Stimulated activated CD4-positive, alpha-beta T cell treated with anti-CD3 and anti-CD28 coated beads, Interleukin-15, amount 100 ng/mL, for 48 hours (primary cell): ENCODE results near the gene TMTC2.

Experiments used
- DNase-seq, 2 donors: peaks; one replicate each; pipeline ENCODE4 v3.0.0-alpha.2; 2020; ENCODE audit warnings: low read depth in 2 of 2

Gene TMTC2

DNA sequence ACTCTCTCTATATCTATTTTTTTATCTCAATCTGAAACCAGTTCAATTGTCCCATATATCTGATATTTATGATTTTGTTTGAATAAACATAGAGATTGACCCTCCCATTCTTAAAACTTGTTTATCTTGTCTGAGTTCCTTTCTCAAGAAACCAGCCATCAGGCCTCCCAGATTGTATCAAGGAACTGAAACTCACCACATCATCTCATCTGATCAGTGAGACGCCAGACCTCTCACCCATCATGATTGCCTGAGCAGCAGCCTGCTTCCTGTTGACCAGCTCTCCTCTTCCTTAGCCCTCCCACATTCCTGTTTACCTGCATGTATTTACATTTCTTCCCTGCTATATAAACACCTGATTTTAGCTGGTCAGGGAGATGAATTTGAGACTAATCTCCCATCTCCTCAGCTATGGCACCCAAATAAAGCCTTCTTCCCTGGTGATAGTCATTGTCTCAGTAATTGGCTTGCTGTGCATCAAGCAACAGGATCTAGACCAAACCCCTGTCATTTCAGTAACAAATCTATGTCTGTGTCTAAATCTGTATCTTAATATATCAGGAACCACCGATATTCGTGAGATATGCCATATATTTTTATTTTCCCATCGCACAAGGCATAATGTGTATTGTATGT is 323.6 kb downstream of the TMTC2 start:
- no peak for DNase-seq

DNA sequence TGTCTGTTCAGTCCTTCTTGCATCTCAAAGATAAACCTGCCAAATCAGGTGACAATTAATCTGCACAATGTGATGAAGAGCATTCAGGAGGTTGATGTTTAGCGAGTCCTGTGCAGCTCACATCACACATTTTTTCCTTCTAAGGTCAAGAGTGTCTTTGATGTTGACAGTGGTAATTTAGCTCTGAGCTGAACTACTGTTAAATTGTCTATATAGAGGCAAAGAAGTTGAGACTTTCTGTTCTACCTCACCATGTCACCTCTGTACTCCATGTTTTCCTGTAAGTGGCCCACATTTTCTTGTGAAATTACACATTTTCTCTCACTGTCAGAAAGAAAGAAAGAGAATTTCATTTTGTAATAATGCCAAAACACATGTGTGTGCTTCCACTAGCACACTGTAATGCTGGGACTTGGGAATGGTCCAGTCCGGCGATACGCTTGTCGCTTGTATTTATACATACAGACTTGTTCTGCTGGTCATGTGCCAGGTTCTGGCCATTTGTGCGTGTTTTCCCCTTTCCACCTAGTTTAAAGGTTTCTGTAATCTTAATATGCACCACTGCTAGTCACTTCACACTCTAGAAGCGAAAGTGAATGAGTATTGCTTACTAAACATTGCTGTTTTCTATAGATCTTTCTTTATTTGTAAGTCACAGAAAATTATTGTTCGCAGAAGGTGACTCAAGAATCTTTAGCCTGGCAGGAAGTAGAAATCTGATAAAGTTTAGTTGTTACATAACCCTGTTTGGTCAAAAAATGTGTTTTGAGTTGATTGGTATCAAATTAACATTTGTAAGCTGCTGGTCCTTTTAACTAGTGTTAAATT is 328.9 kb downstream of the TMTC2 start:
- no peak for DNase-seq

DNA sequence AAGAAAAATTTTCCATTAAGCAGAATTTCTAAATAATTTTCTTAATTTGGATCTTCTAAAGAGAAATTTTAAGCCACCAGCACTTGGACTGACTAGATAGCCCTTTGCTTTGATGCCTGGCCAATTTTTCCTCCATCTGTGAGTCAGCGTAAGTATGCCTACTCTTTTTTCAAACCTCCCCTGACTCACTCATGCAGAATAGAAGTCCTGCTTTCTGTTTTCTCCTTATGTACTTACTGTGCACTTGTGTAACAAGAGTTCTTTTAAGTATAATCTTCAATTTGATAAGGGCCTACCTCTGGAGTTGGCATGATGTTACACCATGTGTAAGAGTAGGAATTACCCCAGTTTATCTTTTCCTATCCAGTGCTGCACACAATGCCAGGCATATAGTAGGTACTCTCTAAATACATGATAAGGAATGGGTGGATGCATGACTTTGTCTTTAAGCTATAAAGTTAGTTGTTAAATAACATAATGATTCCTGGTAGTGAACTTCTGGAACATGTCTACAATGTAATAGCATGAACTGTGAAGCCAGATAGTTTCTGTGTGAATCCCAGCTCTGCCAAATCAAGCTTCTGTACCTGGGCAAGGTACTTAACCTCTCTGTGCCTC is 329.6 kb downstream of the TMTC2 start:
- no peak for DNase-seq

DNA sequence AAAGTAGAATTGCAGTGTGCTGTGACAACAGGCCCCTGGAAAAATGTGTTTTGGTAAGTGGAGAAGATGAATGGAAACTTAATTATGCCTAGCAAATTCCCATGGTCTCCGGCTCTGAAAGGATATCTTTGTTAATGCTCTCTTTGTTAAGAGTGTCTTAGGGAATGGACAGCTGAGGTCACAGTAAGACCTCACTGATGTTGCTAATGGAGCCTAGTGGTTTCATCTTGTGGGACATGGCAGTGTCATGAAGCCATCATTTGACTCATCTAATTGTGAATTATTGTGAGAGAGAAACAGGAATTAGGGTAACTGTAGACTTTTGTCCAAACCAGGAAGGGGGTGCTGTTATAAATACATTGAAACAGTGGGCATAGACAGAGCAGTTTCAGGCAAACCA is 330.3 kb downstream of the TMTC2 start:
- no peak for DNase-seq

DNA sequence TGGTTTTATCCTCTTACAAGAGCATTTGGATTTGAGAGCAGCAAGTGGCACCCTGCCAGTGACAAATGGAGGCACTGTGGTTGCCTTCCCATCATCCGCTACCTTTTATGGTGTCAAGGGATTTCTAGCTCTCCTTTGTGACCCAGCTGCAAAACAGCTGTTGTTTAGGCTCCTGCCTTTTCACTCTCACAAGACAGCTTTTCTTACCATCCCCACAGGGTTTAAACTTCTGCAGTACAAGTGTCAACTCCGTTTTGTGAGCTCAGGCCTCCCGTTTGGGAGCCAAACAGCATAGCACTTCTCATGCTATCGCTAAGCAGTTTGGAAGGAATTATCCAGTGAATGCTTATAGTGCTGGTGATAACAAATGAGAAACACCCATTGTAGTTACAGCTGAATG is 331.4 kb downstream of the TMTC2 start:
- no peak for DNase-seq

DNA sequence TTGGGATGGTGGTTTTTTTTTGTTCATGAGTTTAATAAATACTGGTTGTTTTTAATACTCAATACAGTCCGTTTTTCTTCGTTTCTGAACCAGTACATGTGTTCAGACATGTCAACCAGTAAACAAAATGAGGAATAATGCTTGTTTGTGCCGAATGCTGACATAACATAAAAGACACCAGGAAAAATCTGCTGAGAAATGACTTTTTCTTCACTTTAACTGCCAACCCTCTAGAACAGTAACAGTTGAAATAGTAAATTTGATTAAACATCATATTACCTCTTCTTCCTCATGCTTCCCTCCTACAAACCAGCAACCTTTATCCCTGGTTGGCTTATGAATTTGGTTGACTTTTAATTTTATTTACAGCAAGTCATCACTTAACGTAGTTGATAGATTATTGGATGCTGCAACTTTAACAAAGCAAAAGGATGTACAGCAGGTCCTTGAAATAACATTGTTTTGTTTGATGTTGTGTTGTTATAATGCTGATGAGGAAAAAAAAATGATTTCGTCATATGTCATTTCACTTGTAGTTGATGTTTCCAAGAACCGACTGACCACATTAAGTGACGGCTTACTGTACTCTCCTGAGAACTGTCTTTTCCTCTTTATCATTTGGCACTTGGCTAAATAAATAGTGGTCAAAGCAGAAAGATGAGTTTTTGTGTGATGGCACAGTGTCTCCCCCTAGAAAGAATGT is 340.5 kb downstream of the TMTC2 start:
- DNase-seq, result no peak

DNA sequence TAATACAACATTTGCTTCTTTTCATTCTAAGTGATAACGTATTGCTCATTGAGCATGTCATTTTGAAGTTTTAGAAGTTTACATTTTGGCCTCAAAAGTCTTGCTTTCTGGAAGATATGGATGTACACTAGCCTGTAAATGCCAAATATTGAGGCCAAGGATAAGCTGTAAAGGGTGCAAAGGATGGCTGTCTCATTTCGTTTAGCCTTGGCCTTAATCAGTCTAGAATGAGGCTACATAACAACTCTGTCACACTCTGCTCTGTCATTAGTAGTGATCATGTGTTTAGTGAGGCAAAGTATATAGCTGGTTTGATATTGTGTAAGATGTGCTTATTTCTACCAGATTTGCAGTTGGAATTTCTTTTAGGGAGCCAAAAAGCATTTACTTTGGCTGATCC is 344.5 kb downstream of the TMTC2 start:
- DNase-seq, result no peak

DNA sequence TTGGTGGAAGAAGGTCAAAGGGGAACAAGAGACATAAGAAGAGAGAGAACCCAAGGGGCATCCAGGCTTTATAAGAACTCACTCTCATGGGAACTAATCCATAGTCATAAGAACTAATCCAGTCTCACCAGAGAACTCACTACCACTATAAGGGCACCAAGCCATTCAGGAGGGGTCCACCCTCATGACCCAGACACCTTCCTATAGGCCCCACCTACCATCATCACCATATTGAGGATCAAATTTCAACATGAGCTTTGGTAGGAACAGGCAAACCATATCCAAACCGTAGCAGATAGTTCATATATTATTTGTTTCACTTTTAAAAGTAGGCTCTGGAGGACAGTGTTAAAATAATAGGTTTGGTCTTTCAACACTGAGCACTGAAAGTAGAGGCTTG is 350.1 kb downstream of the TMTC2 start:
- no peak for DNase-seq

DNA sequence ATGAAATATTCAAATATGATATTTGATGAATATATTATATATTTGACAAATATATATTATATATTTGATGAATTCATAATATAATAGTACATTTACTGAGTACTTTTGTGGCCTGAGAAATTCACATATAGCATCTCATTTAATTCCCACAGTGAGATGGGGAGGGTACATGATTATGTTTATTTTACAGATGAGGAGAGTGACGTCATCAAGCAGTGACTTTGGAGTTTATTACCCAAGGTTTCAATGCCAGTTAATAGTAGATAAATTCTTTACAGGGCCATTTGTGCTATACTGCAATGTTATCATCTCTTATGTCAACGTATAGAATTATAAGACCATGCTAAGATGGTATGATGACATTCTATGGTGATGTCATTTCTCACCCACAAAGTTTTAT is 352.7 kb downstream of the TMTC2 start:
- no peak for DNase-seq

DNA sequence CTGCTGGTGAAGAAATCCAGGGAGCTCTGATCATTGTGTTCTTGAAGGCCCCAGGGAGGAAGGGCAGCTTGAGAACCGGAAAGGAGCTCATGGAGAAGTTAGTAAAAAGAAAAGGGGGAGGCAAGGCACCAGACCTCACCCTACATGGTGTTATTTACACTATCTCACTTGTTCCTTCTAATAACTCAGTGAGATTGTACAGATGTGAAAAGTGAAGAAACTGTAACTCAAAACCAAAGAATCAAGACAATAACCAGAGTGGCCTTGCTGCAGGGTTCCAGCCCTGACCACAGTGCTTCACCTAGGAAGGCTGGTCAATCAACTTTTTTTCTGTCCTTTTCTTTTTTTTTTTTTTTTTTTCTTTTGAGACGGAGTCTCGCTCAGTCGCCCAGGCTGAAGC is 353.6 kb downstream of the TMTC2 start:
- no peak for DNase-seq

DNA sequence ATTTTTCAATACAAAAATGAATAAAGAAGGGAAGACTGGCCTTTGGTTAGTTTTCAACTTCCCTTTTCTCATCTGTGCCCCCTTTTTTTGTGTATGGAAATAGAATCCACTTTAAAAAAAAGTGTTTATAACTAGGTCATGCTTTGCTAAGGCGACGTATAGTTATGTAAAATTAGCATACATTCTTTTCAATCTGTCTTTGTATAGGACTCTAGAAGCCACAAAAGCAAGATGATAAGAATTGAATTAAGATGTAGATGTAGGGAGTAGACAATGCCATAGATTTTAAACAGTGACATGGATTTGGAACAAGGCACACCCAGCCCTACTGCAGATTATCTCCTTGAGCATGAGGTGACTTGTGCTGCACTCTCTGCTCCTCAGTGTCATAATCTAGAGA is 354.3 kb downstream of the TMTC2 start:
- DNase-seq, result no peak

DNA sequence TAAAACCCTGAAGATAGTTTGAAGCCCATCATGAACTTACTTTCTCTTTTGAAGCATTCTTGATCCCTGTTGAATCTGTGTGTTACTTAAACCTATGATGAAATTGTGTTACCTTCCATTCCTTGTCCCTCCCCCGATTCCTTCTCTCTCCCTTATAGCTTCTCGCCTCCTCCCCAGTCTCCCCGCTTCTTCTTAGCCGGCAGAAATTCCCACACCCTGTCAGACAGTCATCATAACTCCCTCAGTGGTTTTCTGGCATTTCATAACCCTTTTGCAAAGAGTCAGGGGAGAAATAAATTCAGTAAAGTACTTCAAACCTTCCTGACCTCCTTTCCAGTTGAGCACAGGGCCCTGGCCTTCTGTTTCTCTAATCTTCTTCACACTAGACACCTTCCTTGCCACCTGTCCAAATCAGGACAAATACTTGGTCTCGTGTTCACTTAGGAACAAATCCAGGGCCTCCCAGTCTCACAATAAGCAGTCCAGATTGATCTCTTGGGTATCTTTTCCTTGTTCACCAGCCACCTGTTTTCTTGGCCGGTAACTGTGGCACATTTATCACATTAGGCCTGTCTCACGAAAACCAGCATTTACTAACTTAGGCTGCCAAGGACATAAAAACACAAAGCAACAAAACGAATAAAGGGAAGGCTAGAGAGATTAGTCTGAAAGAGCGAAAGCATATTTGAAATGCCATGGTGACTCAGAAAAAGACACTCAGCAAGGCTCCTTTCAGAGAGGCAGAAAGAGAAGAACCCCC is 355.9 kb downstream of the TMTC2 start:
- DNase-seq, result no peak

DNA sequence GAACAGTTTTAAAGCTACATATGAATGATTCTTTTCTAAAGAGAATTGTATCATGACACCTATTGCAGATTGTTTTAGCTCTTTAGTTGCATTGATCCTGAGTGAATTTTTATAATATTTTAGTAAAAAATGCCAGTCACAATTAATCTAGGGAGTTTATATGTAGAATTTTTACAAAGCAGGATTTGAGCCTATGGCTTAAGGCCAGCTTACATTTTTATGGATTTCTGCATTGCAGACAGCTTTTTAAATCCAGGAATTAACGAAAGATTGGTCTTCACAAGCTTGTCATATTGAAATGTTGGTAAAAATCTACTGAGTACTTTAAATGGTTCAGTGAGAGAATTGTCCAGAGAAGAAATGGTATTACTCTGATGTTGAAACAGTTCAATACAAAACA is 358.0 kb downstream of the TMTC2 start:
- DNase-seq, result no peak

DNA sequence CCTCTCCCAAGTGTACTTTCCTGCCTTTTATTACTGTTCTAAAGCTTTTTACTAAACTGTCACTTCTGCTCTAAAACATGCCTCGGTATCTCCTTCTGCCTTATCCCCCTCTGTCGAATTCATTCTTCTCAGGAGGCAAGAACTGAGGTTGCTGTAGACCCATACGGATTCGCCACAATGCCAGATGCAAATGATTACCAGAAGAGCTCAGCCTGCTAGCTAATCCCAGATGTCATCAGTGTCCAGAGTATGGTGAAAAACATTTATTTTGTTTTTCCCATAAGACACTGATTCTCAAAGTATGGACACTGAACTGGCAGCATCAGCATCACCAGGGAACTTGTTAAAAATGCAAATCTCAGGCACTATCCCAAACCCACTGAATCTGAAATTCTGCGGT is 359.3 kb downstream of the TMTC2 start:
- DNase-seq, result no peak

DNA sequence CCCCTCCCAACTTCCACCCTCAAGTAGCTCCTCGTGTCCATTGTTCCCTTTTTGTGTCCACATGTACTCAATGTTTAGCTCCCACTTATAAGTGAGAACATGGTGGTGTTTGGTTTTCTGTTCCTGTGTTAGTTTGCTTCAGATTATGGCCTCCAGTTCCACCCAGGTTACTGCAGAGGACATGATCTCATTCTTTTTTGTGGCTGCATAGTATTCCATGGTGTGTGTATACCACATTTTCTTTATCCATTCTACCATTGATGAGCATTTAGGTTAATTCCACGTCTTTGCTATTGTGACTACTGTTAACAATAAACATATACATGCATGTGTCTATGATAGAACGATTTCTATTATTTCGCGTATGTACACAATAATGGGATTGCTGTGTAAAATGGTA is 362.6 kb downstream of the TMTC2 start:
- no peak for DNase-seq

DNA sequence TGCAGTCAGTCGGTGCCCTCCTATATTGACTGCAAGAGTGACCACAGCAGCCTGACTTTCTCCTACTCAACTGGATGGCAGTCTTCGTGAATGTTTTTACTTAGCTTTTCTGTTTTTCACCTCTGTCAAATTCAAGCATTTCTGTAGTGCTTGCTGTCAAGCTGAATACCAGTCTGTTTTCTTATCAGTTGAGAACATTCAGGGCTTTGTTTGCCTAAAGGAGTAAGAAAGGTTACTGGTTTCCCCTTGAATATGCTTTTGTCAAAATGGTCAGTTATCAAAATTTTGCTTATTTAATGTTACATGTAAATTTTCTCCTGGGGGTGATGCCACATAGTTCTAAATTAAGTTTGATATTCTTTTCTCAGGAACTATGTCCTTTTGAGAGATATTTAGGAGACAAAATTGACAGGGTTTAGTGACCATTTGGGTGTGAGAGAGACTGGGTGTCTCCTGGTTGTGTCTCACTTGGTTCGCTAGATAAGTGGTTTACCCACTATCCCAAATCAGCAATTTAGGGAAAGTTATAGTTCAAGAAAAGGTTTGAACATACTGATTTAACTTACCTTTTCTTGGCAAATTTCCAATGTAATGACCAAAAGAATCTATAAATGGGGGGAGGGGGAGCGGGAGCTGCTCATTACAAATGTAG is 366.3 kb downstream of the TMTC2 start:
- no peak for DNase-seq

DNA sequence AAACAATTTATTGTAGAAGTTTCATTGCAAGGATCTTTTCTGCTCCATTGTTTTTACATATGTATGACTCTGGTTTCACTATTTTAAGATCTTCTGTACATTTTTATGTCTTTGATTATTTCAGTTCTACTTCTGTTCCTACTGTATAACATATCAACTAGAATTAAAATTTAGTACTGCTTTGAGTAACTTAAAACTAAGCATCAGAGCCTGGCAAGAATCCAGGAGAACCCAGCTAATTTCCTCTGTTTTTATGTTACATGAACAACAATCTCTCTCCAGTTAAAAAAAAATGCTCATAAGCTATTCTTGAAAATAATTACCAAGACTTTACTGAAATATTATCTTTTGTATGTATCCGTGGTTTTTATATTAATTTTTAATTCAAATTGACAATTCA is 370.7 kb downstream of the TMTC2 start:
- no peak for DNase-seq

DNA sequence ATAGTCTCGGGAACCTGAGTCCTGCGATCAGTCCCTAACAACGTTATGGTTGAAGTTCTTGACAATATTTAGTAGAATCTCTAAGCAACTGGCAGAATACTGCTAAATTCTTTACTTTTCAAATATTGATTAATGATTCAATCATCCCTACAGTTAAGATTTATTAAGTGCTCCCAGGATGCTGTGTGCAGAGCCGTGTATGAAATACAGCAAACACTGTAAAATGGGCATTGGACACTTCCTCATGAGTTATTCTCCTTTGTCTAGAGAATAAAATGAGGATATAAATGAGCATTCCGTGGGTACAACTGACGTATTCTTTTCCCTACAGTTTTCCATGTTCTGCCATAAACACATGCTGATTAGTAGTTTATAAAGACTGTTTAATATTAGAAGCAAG is 372.4 kb downstream of the TMTC2 start:
- DNase-seq, result no peak

DNA sequence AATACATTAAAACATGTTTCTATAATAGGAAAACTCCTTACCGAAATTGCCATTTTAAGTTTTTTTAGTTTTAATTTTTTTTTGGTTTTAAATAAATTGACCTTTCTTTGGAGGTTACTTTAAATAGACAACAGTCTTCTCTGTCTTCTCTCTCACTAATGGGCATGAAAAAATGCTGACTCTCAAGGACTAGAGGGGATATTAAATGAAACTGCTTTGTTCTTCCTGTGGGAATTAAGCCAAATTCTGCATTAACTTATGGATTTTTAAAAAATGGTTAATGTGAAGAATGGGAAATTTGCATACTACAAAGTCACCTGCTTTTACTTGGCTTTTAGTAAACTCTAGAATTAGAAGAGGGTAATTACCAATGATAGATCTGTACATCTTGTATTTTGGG is 378.9 kb downstream of the TMTC2 start:
- DNase-seq, result no peak

DNA sequence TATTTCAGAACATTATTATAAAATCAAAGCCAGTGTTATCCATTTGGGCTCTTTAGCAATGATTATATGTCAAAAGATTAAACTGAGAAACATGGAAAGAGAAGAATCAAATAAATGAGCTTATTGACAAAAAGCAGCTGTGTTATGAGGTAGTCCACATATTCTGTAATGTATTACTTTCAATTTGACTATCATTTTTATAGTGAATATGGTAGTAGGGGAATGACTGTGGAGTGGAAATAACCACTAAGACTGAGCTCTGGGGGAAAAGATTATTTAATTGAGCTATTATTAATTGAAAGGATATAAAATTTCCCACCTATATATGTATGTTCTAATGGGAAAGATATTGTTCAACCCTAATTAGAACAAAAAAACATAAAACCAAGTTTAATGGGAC is 381.3 kb downstream of the TMTC2 start:
- no peak for DNase-seq

DNA sequence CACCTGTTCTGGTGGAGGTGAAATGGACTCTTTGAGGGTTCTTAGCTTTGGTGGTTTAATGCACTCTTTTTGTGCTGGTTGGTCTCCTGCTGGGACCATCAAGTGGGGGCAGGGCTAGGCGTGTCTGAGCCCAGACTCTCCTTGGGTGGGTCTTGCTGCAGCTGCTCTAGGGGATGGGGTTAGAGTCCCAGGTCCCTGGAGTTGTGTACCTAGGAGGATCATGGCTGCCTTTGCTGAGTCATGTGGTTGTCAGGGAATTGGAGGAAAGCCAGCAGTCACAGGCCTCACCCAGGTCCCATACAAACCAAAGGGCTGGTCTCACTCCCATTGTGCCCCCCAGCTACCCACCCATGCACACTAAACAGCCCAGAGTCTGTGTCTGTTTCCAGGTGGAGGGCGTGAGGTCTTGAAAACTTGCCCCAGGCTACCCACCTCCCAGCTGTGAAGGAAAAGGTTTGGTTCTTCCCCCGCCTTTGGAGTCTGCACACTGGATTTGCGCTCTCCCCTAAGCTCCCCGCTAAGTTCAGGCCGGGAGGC is 387.7 kb downstream of the TMTC2 start:
- no peak for DNase-seq
